Endothelial cell of umbilical vein (primary cell): ENCODE measurements around the gene GALNT12. TPM values are rescaled to one million over a fixed set of nuclear protein-coding genes. Genes with fewer than 3 reads are reported as not detected.

ENCODE experiments used
- BruUV-seq: library from RNA; stranded (reverse); fragments of 400-500 nt; replicated peaks from 2 replicates; lab custom pipeline; 2021; lab: Mats Ljungman, UMichigan
- CTCF ChIA-PET: fragments of 300-600, 350-600 bp; sonication (Branson Sonifier 250); formaldehyde crosslinking; loops from one replicate; lab custom pipeline; 2021; ENCODE audit warnings: antibody characterized with exemption, inconsistent platforms; lab: Charles Lee
- POLR2A ChIA-PET: fragments of 300-600, 350-600 bp; sonication (Branson Sonifier 250); formaldehyde crosslinking; loops from one replicate; lab custom pipeline; 2021; ENCODE audit warnings: antibody characterized with exemption, inconsistent platforms; lab: Charles Lee
- DNase-seq: peaks from one replicate; pipeline ENCODE4 v3.0.0-alpha.2; 2011; ENCODE audit warnings: low read depth, low spot score
- FAIRE-seq: peaks from 2 replicates; lab custom pipeline; 2011; peaks lifted over from hg19 to GRCh38; lab: Jason Lieb, UNC
- H2AFZ ChIP-seq: 2 replicates; pipeline ENCODE4 v1.6.0; 2012; ENCODE audit warnings: low read depth, low read length, control low read depth, inconsistent platforms
- H3K27ac ChIP-seq: 2 replicates; pipeline ENCODE4 v1.5.1; 2011; ENCODE audit warnings: low read depth, mild to moderate bottlenecking, control low read depth, low read length, moderate library complexity; ENCODE audit not compliant: insufficient read depth
- H3K27me3 ChIP-seq, 2 experiments: 2 replicates each; pipeline versions ENCODE4 v1.6.0 to v1.6.1; 2011; ENCODE audit warnings: low read length in 2 of 2, mixed read lengths in 1 of 2; ENCODE audit not compliant: control insufficient read depth in 2 of 2, insufficient read depth in 2 of 2
- H3K36me3 ChIP-seq, 2 experiments: 2 replicates in 1 of 2; 3 replicates in 1 of 2; pipeline ENCODE4 v1.5.1; 2011; ENCODE audit warnings: low read length in 2 of 2, mild to moderate bottlenecking in 1 of 2, moderate library complexity in 1 of 2; ENCODE audit not compliant: control insufficient read depth in 2 of 2, insufficient read depth in 2 of 2; ENCODE audit errors: extremely low read depth in 1 of 2
- H3K4me1 ChIP-seq: 3 replicates; pipeline ENCODE4 v1.5.1; 2011; ENCODE audit warnings: mild to moderate bottlenecking, low read length; ENCODE audit not compliant: control insufficient read depth, insufficient read depth; ENCODE audit errors: extremely low read depth
- H3K4me2 ChIP-seq: 2 replicates; pipeline ENCODE4 v1.6.1; 2011; ENCODE audit warnings: low read length, control low read depth, mixed read lengths; ENCODE audit not compliant: insufficient read depth
- H3K4me3 ChIP-seq, 3 experiments: fragments of 200-600 bp in 1 of 3; sonication (generic), shearing (Covaris generic) in 1 of 3; replicated peaks in 1 of 3; 2 replicates each; pipeline ENCODE4 v1.5.1; 2011 to 2016; ENCODE audit warnings: control low read depth in 3 of 3, low read length in 3 of 3, mild to moderate bottlenecking in 2 of 3, inconsistent platforms in 1 of 3, low read depth in 1 of 3, moderate library complexity in 1 of 3; ENCODE audit not compliant: insufficient read depth in 1 of 3
- H3K79me2 ChIP-seq: 2 replicates; pipeline ENCODE4 v1.6.0; 2012; ENCODE audit warnings: low read length, inconsistent platforms; ENCODE audit not compliant: control insufficient read depth, insufficient read depth
- H3K9ac ChIP-seq: replicated peaks from 2 replicates; pipeline ENCODE3; 2011; ENCODE audit warnings: low read length, control low read depth; ENCODE audit not compliant: insufficient read depth; ENCODE audit errors: extremely low read depth
- H3K9me1 ChIP-seq: replicated peaks from 3 replicates; pipeline ENCODE4 v1.6.0; 2011; ENCODE audit warnings: mild to moderate bottlenecking, low read length; ENCODE audit not compliant: control insufficient read depth, insufficient read depth; ENCODE audit errors: extremely low read depth
- H3K9me3 ChIP-seq: replicated peaks from 2 replicates; pipeline ENCODE4 v1.5.1; 2012; ENCODE audit warnings: low read length, inconsistent platforms; ENCODE audit not compliant: control insufficient read depth, insufficient read depth
- H4K20me1 ChIP-seq: replicated peaks from 2 replicates; pipeline ENCODE3; 2011; ENCODE audit warnings: mild to moderate bottlenecking, low read length; ENCODE audit not compliant: control insufficient read depth, insufficient read depth; ENCODE audit errors: extremely low read depth
- EZH2 ChIP-seq: IDR thresholded peaks from 2 replicates; pipeline ENCODE4 v1.6.1; 2012; ENCODE audit warnings: borderline replicate concordance, low read depth, mild to moderate bottlenecking, moderate library complexity, low read length, inconsistent platforms; ENCODE audit not compliant: severe bottlenecking
- FOS ChIP-seq: IDR thresholded peaks from 2 replicates; pipeline ENCODE4 v1.6.1; 2011; ENCODE audit warnings: mild to moderate bottlenecking, low read length, moderate library complexity, borderline replicate concordance; ENCODE audit not compliant: insufficient read depth
- GATA2 ChIP-seq: IDR thresholded peaks from 2 replicates; pipeline ENCODE4 v1.7.0; 2011; ENCODE audit warnings: low read depth, mild to moderate bottlenecking, moderate library complexity, mixed read lengths, low read length; ENCODE audit not compliant: insufficient read length, insufficient read depth
- JUN ChIP-seq: IDR thresholded peaks from 2 replicates; pipeline ENCODE4 v1.6.1; 2011; ENCODE audit warnings: borderline replicate concordance, low read depth; ENCODE audit not compliant: insufficient read length, insufficient read depth
- MYC ChIP-seq: IDR thresholded peaks from one replicate; pipeline ENCODE4 v1.6.1; 2011; ENCODE audit warnings: mild to moderate bottlenecking, low read depth, low read length
- POLR2A ChIP-seq: IDR thresholded peaks from 2 replicates; pipeline ENCODE4 v1.6.1; 2012; ENCODE audit warnings: low read depth, mild to moderate bottlenecking, control low read depth, low read length
- POLR2AphosphoS5 ChIP-seq: IDR thresholded peaks from 2 replicates; pipeline ENCODE4 v1.6.1; 2012; ENCODE audit warnings: low read depth, mild to moderate bottlenecking, control low read depth, low read length, moderate library complexity; ENCODE audit not compliant: insufficient read depth
- dilution Hi-C: fragments of 300-500 bp; cut with MboI; formaldehyde crosslinking; loops from one replicate; pipeline ENCODE4 v1.15.0; 2019; ENCODE audit warnings: low sequenced_read_pairs; ENCODE audit not compliant: extremely low pct_ligation_motif_present
- intact Hi-C: fragments of 100-400 bp; cut with micrococcal nuclease; formaldehyde crosslinking; loops from one replicate; pipeline ENCODE4 v1.10.0; 2022
- polyA plus RNA-seq, 4 experiments: library from polyadenylated mRNA; depleted of rRNA in 3 of 4; stranded (reverse) in 3 of 4; unstranded in 1 of 4; fragments of >200 nt; gene quantifications; 2 replicates each; pipeline versions ENCODE4 v1.2.1 to v1.2.3, GENCODE V29; 2011 to 2012; ENCODE audit warnings: missing spikeins in 1 of 4
- total RNA-seq: library from RNA; stranded (reverse); gene quantifications from 2 replicates; pipeline ENCODE4 v1.2.3, GENCODE V29; 2021
- TF ChIP-seq, protein P1 (sequence below), 2 donors: IDR thresholded peaks; 1 replicate in 1 of 2; 2 replicates in 1 of 2; pipeline ENCODE4 v1.5.1; 2011; ENCODE audit warnings: low read length in 2 of 2, mild to moderate bottlenecking in 2 of 2, moderate library complexity in 2 of 2, control low read depth in 1 of 2, inconsistent platforms in 1 of 2, low read depth in 1 of 2; ENCODE audit not compliant: insufficient read depth in 1 of 2; ENCODE audit errors: extremely low read depth in 1 of 2
- TF ChIP-seq, protein P2 (sequence below): IDR thresholded peaks from 2 replicates; pipeline ENCODE4 v1.6.1; 2011; ENCODE audit not compliant: insufficient read depth, insufficient read length

The GALNT12 gene
- total and polyA plus RNA-seq, 2 donors (not counting 3 experiments of a cell fraction or from before 2014, with no cell fraction given), result 0.26 to 0.44 TPM

DNA sequence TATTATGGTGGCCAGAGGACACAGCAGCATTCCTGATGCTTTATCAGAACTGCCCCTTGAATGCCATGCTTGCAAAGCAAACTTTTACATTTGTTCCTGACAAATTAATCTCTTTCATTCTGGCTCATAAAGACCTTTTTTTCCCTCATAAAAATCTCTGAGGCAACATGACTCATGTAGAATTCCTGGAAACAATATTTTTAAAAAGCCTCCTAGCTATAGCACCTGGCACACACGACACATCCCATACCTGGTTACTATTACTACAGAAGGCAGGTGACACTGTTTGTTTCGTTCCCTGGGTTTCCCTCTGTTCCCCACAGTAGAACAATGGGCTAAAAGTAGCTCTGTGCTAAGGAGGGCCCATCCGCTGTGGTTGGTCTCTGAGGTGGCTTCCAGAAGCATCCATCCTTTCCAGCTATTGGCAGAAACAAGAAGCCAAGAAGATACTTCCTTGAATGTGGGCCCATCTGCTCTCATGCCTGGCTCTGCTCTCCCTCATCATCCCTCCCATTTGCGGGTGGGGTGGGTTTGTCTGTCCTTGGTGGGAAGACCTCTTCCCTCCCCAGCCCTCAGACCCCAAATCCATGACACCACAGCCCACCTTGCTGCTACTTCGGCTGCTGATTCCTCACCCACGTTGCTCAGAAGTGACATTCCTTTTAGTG lies 59.1 kb downstream of the GALNT12 start:
- FAIRE-seq (no peak), DNase-seq (no peak)
- Histone ChIP-seq H3K4me1 (peaks cover 2% of the 10 kb centered on the region), H3K4me3 (no peak overlapping the region), H4K20me1 (no peaks in the 10 kb centered on the region), H3K4me2 (no peak overlapping the region), H3K27ac (no peak overlapping the region), H3K9me1 (no peaks in the 10 kb centered on the region), H3K9me3 (no peaks in the 10 kb centered on the region), H3K79me2 (no peaks in the 10 kb centered on the region), H3K27me3 (peaks cover 2 to 6% of the 10 kb centered on the region in 2 experiments), H3K36me3 (no peaks in the 10 kb centered on the region), H2AFZ (no peak overlapping the region), H3K9ac (no peak overlapping the region)
- TF ChIP-seq GATA2 (no peak), MYC (no peak), EZH2 (no peak), JUN (no peak), POLR2A (no peak), POLR2AphosphoS5 (no peak), FOS (no peak)
- TF ChIP-seq, protein P1, sequence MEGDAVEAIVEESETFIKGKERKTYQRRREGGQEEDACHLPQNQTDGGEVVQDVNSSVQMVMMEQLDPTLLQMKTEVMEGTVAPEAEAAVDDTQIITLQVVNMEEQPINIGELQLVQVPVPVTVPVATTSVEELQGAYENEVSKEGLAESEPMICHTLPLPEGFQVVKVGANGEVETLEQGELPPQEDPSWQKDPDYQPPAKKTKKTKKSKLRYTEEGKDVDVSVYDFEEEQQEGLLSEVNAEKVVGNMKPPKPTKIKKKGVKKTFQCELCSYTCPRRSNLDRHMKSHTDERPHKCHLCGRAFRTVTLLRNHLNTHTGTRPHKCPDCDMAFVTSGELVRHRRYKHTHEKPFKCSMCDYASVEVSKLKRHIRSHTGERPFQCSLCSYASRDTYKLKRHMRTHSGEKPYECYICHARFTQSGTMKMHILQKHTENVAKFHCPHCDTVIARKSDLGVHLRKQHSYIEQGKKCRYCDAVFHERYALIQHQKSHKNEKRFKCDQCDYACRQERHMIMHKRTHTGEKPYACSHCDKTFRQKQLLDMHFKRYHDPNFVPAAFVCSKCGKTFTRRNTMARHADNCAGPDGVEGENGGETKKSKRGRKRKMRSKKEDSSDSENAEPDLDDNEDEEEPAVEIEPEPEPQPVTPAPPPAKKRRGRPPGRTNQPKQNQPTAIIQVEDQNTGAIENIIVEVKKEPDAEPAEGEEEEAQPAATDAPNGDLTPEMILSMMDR (IDR thresholded peaks at IDR 0.05; ENCODE audit: extremely low read depth in 1 of 2, insufficient read depth in 1 of 2, low read depth in 1 of 2, low read length in 2 of 2), result no peak
- TF ChIP-seq, protein P2, sequence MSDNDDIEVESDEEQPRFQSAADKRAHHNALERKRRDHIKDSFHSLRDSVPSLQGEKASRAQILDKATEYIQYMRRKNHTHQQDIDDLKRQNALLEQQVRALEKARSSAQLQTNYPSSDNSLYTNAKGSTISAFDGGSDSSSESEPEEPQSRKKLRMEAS, result no peak
- CTCF ChIA-PET, result interaction anchor here (1.2 to 1.5 kb wide), 3 partner anchors 18 to 132 kb away, joined by 3 to 6 read pairs (median 4); no protein-coding TSS in a partner anchor
- dilution Hi-C loops (no loop called here), intact Hi-C loops (no loop called here)
- POLR2A ChIA-PET, result no interaction called here
- no TSS peak for BruUV-seq
